SU-DHL-6 (cell line): ENCODE measurements around the gene RABEPK.

Experiments
- EZH2phosphoT487 ChIP-seq: fragments of 200-600 bp; sonication (generic), shearing (Covaris generic); conservative IDR thresholded peaks from 2 replicates; pipeline ENCODE4 v1.6.1; 2018; ENCODE audit warnings: mild to moderate bottlenecking, antibody characterized with exemption, low read length, moderate library complexity, mixed read lengths
- TF ChIP-seq, protein P1 (sequence below): fragments of 200-600 bp; sonication (generic); IDR thresholded peaks from one replicate; pipeline ENCODE4 v1.5.1; 2017; ENCODE audit warnings: antibody characterized with exemption, mild to moderate bottlenecking, low read length, moderate library complexity; ENCODE audit not compliant: insufficient read depth, poor library complexity, severe bottlenecking

DNA sequence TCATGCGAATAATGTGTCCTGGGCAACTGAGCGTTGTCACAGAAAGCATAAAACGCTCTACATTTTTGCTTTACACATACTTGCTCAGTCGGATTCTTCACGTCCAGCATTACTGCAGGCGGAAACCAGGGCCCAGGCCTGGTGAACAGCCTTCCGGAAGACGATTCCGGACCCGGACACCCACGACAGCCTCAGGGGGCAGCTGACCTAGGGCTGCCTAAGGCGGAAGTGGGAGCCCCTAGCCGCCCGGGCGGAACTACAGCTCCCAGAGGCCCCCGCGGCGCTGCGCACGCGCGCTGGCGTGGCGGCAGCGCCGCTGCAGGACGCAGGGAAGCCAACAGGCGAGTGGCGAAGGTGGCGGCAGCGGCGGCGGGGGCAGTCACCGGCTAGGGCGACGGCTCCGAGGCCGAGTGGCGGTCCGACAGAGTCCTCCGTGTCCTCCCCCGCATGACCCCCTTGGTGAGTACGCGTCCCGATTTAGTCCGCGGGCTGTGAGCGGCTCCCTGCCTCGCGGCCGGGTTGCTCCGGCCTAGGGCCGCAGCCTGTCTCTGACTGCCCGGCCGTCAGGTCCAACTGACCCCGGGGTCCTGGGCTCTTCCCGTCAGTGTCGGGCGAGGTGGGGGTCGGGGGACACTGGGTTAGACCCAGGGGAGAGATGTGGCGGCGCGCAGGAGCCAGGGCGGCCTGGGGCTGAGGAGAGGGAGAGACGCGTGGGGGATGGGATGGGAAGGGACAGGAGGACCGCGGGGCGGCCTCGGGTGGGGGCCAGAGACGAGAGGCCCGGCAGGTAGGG lies 61.4 kb downstream of the RABEPK start, which contains the start of gene GAPVD1:
- TF ChIP-seq, protein P1, sequence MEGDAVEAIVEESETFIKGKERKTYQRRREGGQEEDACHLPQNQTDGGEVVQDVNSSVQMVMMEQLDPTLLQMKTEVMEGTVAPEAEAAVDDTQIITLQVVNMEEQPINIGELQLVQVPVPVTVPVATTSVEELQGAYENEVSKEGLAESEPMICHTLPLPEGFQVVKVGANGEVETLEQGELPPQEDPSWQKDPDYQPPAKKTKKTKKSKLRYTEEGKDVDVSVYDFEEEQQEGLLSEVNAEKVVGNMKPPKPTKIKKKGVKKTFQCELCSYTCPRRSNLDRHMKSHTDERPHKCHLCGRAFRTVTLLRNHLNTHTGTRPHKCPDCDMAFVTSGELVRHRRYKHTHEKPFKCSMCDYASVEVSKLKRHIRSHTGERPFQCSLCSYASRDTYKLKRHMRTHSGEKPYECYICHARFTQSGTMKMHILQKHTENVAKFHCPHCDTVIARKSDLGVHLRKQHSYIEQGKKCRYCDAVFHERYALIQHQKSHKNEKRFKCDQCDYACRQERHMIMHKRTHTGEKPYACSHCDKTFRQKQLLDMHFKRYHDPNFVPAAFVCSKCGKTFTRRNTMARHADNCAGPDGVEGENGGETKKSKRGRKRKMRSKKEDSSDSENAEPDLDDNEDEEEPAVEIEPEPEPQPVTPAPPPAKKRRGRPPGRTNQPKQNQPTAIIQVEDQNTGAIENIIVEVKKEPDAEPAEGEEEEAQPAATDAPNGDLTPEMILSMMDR, result no peak
- no peak for TF ChIP-seq EZH2phosphoT487
